SKM-1 treated with dmso at 0.1 percent for 144 hours (cell line): ENCODE data around the gene RPS10.
"Not testable (repeated sequence)": the region's sequence is repeated elsewhere in the genome, so short reads cannot be mapped to it uniquely, and the experiment has no call there.

Experiments
- DNase-seq: peaks from one replicate; lab custom pipeline; 2025; ENCODE audit not compliant: unreplicated experiment; lab: John Stamatoyannopoulos, UW

RPS10 gene

GRCh38 chr6:34374069-34374468, 51.8 kb downstream of the RPS10 start:
- DNase-seq = peak; percentile 77

- no peak for DNase-seq
These were observed 52.4 kb downstream of the RPS10 start for GRCh38 chr6:34373511-34373910.

- DNase-seq = not testable (repeated sequence)
These were observed 54.0 kb downstream of the RPS10 start for GRCh38 chr6:34371865-34372264.

- peak; percentile 20 for DNase-seq
These were observed 55.5 kb downstream of the RPS10 start for GRCh38 chr6:34370361-34370760.

- DNase-seq = no peak
These were observed 56.5 kb downstream of the RPS10 start for GRCh38 chr6:34369385-34369784.
